ENCODE results near the gene RNLS.

GRCh38 chr10:88592381-88592780 is 9.3 kb upstream of the RNLS start:
- TF ChIP-seq CTCF (IDR thresholded peaks at IDR 0.05; ENCODE audit: control extremely low read depth in 1 of 3, insufficient read depth in 1 of 3, low read depth in 1 of 3, low read length in 3 of 3) (no peak), POLR2A (IDR thresholded peaks at IDR 0.05; ENCODE audit: control extremely low read depth in 1 of 2, low read depth in 2 of 2, low read length in 2 of 2) (no peak), SIN3A (conservative IDR thresholded peaks at IDR 0.05 in 1 of 2, IDR thresholded peaks at IDR 0.05 in 1 of 2; ENCODE audit: low read depth in 1 of 2, low read length in 2 of 2) (no peak), E2F6 (IDR thresholded peaks at IDR 0.05) (no peak), RFX5 (IDR thresholded peaks at IDR 0.05; ENCODE audit: borderline replicate concordance, low read depth, low read length) (no peak), MAX (IDR thresholded peaks at IDR 0.05) (no peak), TAF1 (IDR thresholded peaks at IDR 0.05; ENCODE audit: low read depth, low read length) (no peak), CREB1 (IDR thresholded peaks at IDR 0.05) (no peak), CEBPB (IDR thresholded peaks at IDR 0.05; ENCODE audit: low read depth, low read length) (no peak), CHD1 (IDR thresholded peaks at IDR 0.05; ENCODE audit: low read depth, low read length) (no peak), CBX8 (IDR thresholded peaks at IDR 0.05; ENCODE audit: borderline replicate concordance, low read depth, low read length) (no peak), TCF12 (IDR thresholded peaks at IDR 0.05; ENCODE audit: low read depth, low read length) (no peak)
